ENCODE measurements around the gene DDR1. TPM values are rescaled to one million over a fixed set of nuclear protein-coding genes. Genes with fewer than 3 reads are reported as not detected.

Gene DDR1
- total RNA-seq, 1 experiment from 2014 or later, result 95.2 TPM

DNA sequence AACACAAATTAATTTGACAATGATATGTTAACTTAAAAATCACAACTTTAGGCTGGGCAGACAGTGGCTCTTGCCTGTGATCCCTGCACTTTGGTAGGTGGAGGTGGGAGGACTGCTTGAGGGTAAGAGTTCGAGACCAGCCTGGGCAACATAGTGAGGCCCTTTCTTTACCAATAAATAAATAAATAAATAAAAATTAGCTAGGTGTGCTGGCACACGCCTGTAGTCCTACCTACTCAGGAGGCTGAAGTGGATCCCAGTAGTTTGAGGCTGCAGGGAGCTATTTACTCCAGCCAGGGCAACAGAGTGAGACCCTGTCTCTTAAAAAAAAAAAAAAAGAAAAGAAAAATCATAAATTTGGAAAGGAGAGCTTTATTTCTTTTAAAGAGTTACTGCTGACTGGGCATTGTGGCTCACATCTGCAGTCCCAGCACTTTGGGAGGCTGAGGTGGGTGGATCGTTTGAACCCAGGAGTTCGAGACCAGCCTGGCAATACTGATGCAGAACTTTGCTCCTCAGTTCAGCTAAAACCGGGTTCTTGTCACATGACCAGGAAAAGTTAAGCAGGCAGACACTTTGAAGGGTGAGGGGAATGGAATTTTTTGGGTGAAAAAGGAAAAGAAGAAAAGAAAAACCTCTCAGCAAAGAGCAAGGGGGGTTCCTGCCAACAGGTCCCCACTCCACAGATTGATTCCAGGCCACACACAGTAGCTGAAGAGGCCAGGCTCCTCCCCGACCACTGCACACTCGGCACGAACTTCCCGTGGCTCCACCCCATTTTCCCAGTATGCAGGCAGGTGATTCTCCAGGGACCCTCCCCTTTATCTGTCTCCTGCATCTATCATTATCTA lies 44.0 kb upstream of the DDR1 start:
- intact Hi-C loops (cut with micrococcal nuclease; ENCODE audit: unreplicated experiment) (no loop called here), in situ Hi-C loops (cut with HindIII; ENCODE audit: low pct_unique_long_range_greater_than_20kb, low sequenced_read_pairs) (no loop called here)
- Histone ChIP-seq H3K36me3 (ENCODE audit: control insufficient read depth, insufficient read depth, low read length) (no peaks in the 10 kb centered on the region), H3K4me1 (ENCODE audit: control insufficient read depth, insufficient read depth, low read length) (peaks cover 33% of the 10 kb centered on the region), H3K4me3 (ENCODE audit: low read depth in 2 of 2, low read length in 2 of 2) (no peak overlapping the region), H3K27ac (ENCODE audit: low read length) (peak overlapping the region; percentile 30; the same call in 1 of the 2 replicates), H3K27me3 (ENCODE audit: control insufficient read depth, insufficient read depth, low read length) (no peaks in the 10 kb centered on the region), H3K9me3 (ENCODE audit: control insufficient read depth, insufficient read depth, low read depth, low read length) (no peaks in the 10 kb centered on the region)
- BruUV-seq (replicated peaks), result no TSS peak
- ATAC-seq, result no peak
- CTCF ChIA-PET, result no interaction called here
- no peak for DNase-seq (ENCODE audit: low read depth, low spot score)
- TF ChIP-seq, protein P1, sequence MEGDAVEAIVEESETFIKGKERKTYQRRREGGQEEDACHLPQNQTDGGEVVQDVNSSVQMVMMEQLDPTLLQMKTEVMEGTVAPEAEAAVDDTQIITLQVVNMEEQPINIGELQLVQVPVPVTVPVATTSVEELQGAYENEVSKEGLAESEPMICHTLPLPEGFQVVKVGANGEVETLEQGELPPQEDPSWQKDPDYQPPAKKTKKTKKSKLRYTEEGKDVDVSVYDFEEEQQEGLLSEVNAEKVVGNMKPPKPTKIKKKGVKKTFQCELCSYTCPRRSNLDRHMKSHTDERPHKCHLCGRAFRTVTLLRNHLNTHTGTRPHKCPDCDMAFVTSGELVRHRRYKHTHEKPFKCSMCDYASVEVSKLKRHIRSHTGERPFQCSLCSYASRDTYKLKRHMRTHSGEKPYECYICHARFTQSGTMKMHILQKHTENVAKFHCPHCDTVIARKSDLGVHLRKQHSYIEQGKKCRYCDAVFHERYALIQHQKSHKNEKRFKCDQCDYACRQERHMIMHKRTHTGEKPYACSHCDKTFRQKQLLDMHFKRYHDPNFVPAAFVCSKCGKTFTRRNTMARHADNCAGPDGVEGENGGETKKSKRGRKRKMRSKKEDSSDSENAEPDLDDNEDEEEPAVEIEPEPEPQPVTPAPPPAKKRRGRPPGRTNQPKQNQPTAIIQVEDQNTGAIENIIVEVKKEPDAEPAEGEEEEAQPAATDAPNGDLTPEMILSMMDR (IDR thresholded peaks at IDR 0.05), result no peak
- no peak for TF ChIP-seq SIN3A (IDR thresholded peaks at IDR 0.05; ENCODE audit: borderline replicate concordance, insufficient read depth, low read depth, low read length)
- TF ChIP-seq, protein P2, sequence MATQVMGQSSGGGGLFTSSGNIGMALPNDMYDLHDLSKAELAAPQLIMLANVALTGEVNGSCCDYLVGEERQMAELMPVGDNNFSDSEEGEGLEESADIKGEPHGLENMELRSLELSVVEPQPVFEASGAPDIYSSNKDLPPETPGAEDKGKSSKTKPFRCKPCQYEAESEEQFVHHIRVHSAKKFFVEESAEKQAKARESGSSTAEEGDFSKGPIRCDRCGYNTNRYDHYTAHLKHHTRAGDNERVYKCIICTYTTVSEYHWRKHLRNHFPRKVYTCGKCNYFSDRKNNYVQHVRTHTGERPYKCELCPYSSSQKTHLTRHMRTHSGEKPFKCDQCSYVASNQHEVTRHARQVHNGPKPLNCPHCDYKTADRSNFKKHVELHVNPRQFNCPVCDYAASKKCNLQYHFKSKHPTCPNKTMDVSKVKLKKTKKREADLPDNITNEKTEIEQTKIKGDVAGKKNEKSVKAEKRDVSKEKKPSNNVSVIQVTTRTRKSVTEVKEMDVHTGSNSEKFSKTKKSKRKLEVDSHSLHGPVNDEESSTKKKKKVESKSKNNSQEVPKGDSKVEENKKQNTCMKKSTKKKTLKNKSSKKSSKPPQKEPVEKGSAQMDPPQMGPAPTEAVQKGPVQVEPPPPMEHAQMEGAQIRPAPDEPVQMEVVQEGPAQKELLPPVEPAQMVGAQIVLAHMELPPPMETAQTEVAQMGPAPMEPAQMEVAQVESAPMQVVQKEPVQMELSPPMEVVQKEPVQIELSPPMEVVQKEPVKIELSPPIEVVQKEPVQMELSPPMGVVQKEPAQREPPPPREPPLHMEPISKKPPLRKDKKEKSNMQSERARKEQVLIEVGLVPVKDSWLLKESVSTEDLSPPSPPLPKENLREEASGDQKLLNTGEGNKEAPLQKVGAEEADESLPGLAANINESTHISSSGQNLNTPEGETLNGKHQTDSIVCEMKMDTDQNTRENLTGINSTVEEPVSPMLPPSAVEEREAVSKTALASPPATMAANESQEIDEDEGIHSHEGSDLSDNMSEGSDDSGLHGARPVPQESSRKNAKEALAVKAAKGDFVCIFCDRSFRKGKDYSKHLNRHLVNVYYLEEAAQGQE (IDR thresholded peaks at IDR 0.05; ENCODE audit: insufficient read depth in 1 of 2, low read depth in 2 of 2, low read length in 1 of 2), result no peak
- no peak for TF ChIP-seq TCF7L2 (IDR thresholded peaks at IDR 0.05; ENCODE audit: low read depth, low read length)
- no peak for TF ChIP-seq POLR2AphosphoS5 (IDR thresholded peaks at IDR 0.05; ENCODE audit: low read depth, low read length)
- POLR2A ChIA-PET, result interaction anchor here (0.6 kb wide), 2 partner anchors 9 to 42 kb away, joined by 3 to 4 read pairs; no protein-coding TSS in a partner anchor

DNA sequence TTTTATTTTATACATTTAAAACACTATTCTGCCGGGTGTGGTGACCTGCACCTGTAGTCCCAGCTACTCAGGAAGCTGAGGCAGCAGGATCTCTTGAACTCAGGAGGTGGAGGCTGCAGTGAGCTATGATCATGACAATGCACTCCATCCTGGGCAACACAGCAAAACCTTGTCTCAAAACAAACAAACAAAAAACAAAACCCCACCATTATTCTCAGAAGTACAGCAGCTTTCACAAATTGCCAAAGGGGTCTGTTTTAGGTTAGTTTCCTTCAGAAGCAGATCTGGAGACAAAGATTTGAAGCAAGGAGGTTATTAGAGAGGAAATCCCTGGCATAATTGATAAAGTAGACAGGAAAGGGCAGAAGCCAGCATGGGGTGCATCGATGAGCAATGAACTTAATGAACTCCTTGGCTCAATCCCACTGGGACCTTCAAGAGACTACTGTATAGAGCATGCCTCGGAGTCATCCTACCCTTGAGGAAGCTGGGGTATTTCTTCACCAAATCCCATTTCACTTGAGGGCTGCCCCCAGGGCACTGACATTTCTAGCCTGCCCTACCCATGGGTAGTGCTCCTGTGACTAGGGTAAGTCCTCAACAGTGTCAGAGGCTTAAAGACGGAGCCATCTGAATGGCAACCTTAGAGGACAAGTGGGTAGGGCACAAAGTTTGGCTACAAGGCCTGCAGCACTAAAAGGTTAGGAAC lies 43.2 kb upstream of the DDR1 start:
- H3K4me1 ChIP-seq (ENCODE audit: control insufficient read depth, insufficient read depth, low read length), result peaks cover 33% of the 10 kb centered on the region
- H3K36me3 ChIP-seq (ENCODE audit: control insufficient read depth, insufficient read depth, low read length), result no peaks in the 10 kb centered on the region
- intact Hi-C loops (cut with micrococcal nuclease; ENCODE audit: unreplicated experiment) (no loop called here), in situ Hi-C loops (cut with HindIII; ENCODE audit: low pct_unique_long_range_greater_than_20kb, low sequenced_read_pairs) (no loop called here)
- ChIA-PET CTCF (interaction anchor here (0.7 kb wide), 1 partner anchor 94 kb away, joined by 4 read pairs; no protein-coding TSS in a partner anchor), POLR2A (interaction anchor here (0.6 kb wide), 1 partner anchor 10 kb away, joined by 4 read pairs; no protein-coding TSS in a partner anchor)
- ATAC-seq (0 out of 2 replicates have a peak, but pooled peaks have one; percentile 4), DNase-seq (ENCODE audit: low read depth, low spot score) (no peak)
- no peaks in the 10 kb centered on the region for H3K9me3 ChIP-seq (ENCODE audit: control insufficient read depth, insufficient read depth, low read depth, low read length)
- H3K4me3 ChIP-seq (ENCODE audit: low read depth in 2 of 2, low read length in 2 of 2), result no peak overlapping the region
- no peak overlapping the region for H3K27ac ChIP-seq (ENCODE audit: low read length)
- TF ChIP-seq, protein P1 (IDR thresholded peaks at IDR 0.05), result no peak
- TF ChIP-seq SIN3A (IDR thresholded peaks at IDR 0.05; ENCODE audit: borderline replicate concordance, insufficient read depth, low read depth, low read length), result no peak
- BruUV-seq (replicated peaks), result no TSS peak
- no peaks in the 10 kb centered on the region for H3K27me3 ChIP-seq (ENCODE audit: control insufficient read depth, insufficient read depth, low read length)

Measured in Panc1 (cell line).